Measurements from ENCODE around the gene GPC4.

Gene GPC4

GRCh38 chrX:133415276-133416105, at the start of gene GPC4:
Gene GPC4 (minus strand): TSS chrX:133415489. CDS start chrX:133414965, 524 bp downstream.
- DNase-seq: peak in 43 of 56 donors; percentile 1 to 63 (median 22)

- no peak for DNase-seq
These were observed 45.9 kb upstream of the GPC4 start for GRCh38 chrX:133461231-133461630.

GRCh38 chrX:133454924-133455323, 39.6 kb upstream of the GPC4 start:
- no peak for DNase-seq

- DNase-seq: no peak
These were observed 39.2 kb upstream of the GPC4 start for GRCh38 chrX:133454491-133454914.

GRCh38 chrX:133448512-133449076, 33.3 kb upstream of the GPC4 start:
- DNase-seq: no peak

- no peak for DNase-seq
These were observed 29.9 kb upstream of the GPC4 start for GRCh38 chrX:133444952-133445831.

GRCh38 chrX:133444196-133444595, 28.9 kb upstream of the GPC4 start:
- no peak for DNase-seq

GRCh38 chrX:133440797-133441163, 25.5 kb upstream of the GPC4 start:
- DNase-seq: no peak

- DNase-seq: no peak
These were observed 24.9 kb upstream of the GPC4 start for GRCh38 chrX:133440081-133440796.

GRCh38 chrX:133437766-133438165, 22.5 kb upstream of the GPC4 start:
- no peak for DNase-seq

GRCh38 chrX:133437356-133437755, 22.1 kb upstream of the GPC4 start:
- DNase-seq: no peak

- peak in 11 of 56 donors; percentile 0 to 15 (median 4) for DNase-seq
These were observed 20.3 kb upstream of the GPC4 start for GRCh38 chrX:133435544-133436124.

- no peak for DNase-seq
These were observed 19.0 kb upstream of the GPC4 start for GRCh38 chrX:133434197-133434820.

- DNase-seq: no peak
These were observed 4.6 kb upstream of the GPC4 start for GRCh38 chrX:133419911-133420310.

- DNase-seq: no peak
These were observed 3.3 kb upstream of the GPC4 start for GRCh38 chrX:133418588-133418987.

GRCh38 chrX:133417364-133417763, 2.1 kb upstream of the GPC4 start:
- no peak for DNase-seq

GRCh38 chrX:133414406-133415275, 648 bp downstream of the GPC4 start:
- DNase-seq: peak in 9 of 56 donors; percentile 1 to 38 (median 6)

- peak in 3 of 56 donors; percentile 0 to 1 (median 0) for DNase-seq
These were observed 1.9 kb downstream of the GPC4 start for GRCh38 chrX:133413218-133413925.

GRCh38 chrX:133412665-133413064, 2.6 kb downstream of the GPC4 start:
- DNase-seq: no peak
